Measurements from ENCODE around the gene NPHP1.
"Not testable (repeated sequence)": the region's sequence is repeated elsewhere in the genome, so short reads cannot be mapped to it uniquely, and the experiment has no call there.

Gene NPHP1

GRCh38 chr2:110075896-110076295, 128.9 kb downstream of the NPHP1 start:
- not testable (repeated sequence) for DNase-seq; H3K9ac ChIP-seq (ENCODE audit: low read depth, low read length); H2AFZ ChIP-seq (ENCODE audit: low read depth, low read length)

More at GRCh38 chr2:110075896-110076295, 128.9 kb downstream of the NPHP1 start:
- not testable (repeated sequence) for H3K4me1 ChIP-seq (ENCODE audit: insufficient read depth, low read length); H3K36me3 ChIP-seq (ENCODE audit: insufficient read depth, low read length); H4K20me1 ChIP-seq (ENCODE audit: insufficient read depth, low read length); H3K27me3 ChIP-seq (ENCODE audit: insufficient read depth, low read length, poor library complexity); H3K27ac ChIP-seq (ENCODE audit: low read length); H3K9me3 ChIP-seq (ENCODE audit: insufficient read depth, low read length, severe bottlenecking); ATAC-seq (ENCODE audit: insufficient read depth, low read depth); H3K4me2 ChIP-seq (ENCODE audit: insufficient read depth, low read length); H3K4me3 ChIP-seq (ENCODE audit: low read depth in 1 of 2, low read length in 2 of 2); H3K79me2 ChIP-seq (ENCODE audit: insufficient read depth, low read length)

Measured in DND-41 (cell line).